Astrocyte of the cerebellum (primary cell): ENCODE data around the gene FBXW12.

Experiments used
- DNase-seq: peaks from one replicate; pipeline ENCODE4 v3.0.0-alpha.2; 2011; ENCODE audit warnings: low read depth
- H3K4me3 ChIP-seq: 2 replicates; pipeline ENCODE4 v1.5.1; 2011; ENCODE audit warnings: mild to moderate bottlenecking, low read depth, low read length, moderate library complexity
- in situ Hi-C: cut with HindIII; loops from 2 replicates; pipeline ENCODE4 v1.10.0; 2017; ENCODE audit warnings: low sequenced_read_pairs
- TF ChIP-seq, protein P1 (sequence below): IDR thresholded peaks from 2 replicates; pipeline ENCODE4 v1.5.1; 2012; ENCODE audit warnings: low read length, low read depth, moderate library complexity, mild to moderate bottlenecking; ENCODE audit errors: missing control alignments

The FBXW12 gene

DNA sequence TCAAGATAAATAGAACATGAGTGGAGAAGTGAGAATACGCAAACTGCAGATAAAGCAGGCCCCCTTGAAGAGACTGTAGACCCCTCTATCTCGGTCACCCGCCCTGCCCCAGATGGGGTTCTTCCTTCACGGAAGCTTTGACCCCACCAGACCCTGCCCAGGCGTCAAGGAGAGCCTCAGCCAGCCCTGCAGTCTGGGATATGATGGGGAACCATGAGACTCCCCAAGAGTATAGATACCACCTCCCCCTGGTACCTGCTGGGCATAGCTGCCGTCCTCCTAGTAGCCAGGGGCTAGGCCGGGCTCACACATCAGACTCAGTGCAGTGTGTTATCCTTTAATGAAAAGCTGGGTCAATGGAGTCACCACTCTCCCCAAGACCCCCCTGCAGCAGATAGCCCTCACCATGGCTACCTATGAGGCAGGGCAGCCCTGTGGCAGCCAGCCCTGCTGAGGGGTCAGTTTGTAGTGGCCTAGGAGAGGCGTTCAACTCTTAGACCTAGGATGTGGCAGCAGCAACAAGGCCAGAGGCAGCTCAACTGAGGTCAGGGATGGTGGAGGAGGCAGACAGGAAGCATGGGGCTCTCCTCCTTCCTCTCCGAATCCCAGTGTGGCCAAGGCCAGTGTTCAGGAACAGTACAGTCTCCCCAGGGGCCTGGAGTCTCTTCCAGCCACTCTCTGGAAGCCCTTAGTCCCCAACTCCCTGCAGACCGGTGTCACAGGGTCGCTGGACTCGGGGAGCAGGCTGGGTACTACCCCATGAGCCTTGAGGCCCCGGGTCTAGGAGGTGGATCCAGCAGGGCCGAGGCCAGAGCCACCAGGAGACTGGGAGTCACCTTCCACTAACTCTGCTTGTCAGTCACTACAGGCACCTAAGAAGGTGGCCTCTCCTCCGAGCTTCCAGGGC is 31.8 kb downstream of the FBXW12 start:
- no peak overlapping the region for H3K4me3 ChIP-seq
- in situ Hi-C loops = no loop called here
- DNase-seq = no peak
- TF ChIP-seq, protein P1, sequence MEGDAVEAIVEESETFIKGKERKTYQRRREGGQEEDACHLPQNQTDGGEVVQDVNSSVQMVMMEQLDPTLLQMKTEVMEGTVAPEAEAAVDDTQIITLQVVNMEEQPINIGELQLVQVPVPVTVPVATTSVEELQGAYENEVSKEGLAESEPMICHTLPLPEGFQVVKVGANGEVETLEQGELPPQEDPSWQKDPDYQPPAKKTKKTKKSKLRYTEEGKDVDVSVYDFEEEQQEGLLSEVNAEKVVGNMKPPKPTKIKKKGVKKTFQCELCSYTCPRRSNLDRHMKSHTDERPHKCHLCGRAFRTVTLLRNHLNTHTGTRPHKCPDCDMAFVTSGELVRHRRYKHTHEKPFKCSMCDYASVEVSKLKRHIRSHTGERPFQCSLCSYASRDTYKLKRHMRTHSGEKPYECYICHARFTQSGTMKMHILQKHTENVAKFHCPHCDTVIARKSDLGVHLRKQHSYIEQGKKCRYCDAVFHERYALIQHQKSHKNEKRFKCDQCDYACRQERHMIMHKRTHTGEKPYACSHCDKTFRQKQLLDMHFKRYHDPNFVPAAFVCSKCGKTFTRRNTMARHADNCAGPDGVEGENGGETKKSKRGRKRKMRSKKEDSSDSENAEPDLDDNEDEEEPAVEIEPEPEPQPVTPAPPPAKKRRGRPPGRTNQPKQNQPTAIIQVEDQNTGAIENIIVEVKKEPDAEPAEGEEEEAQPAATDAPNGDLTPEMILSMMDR = no peak

DNA sequence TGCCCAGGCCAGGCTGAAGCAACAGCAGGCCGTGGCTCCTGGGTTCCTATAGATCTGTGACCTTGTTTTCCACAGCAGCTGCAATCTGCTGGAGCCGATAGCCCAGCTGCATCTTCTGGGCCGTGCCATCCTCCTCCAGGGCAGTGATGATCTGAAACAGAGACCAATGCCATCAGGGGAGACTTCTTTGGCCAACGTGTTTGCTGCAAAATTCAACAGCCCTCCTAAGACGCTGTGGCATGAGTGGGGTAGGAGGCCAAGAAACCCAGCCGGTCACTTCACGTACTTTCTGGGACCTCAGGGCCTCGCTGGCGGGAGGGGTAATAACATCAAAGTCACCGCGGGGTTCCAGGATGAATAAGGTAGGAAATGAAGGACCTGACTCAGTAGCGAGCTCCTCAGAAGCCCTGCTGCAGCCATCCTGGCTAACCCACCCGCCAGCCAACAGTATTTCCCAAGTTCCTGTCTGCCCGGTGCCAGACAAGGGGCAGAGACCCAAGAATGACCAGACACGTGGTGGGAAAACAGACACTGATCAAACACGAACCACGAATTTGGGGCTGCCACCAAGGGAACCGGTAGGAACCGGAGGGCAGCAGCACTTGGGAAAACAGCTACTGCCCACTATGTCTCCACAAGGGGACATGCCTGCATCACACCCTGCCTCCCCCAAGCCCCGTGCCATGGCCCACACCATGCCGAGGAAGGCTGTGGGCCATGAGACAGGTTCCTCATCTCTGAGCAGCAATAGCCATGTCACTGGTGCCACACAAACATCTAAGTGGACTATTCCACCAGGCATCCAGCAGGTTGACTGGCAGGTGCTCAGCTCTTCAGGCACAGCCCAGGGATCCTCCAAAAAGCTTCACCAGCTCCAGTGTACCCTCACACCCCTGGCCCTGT is 32.7 kb downstream of the FBXW12 start:
- TF ChIP-seq, protein P1 = no peak
- in situ Hi-C loops = no loop called here
- H3K4me3 ChIP-seq = no peak overlapping the region
- no peak for DNase-seq

DNA sequence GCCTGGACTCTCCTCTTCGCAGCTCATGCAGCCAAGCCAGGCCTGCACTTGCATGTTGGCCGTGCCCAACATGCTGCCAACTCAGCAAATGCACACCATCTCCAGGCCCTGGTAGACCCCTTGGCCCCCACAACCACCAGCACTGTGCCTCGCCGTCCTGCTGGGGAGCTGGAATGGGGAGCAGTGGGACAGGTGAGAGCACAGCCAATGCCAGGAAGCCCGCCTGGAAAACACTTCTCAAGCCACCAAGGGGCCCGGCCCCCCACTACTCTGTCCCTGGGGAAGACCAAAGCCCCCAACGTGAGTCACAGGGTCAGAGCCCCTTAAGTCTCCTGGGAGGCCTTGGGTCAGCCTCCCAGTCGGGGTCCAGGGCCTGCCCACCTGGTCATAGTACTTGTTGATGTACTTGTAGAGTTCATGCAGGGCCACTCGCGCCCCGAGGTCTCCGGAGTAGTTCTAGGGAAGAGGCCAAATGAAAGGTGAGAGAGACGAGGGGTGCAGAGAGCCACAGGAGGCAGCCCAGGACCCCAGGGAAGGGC is 33.4 kb downstream of the FBXW12 start:
- H3K4me3 ChIP-seq = no peak overlapping the region
- in situ Hi-C loops = no loop called here
- no peak for DNase-seq
- TF ChIP-seq, protein P1 = no peak

DNA sequence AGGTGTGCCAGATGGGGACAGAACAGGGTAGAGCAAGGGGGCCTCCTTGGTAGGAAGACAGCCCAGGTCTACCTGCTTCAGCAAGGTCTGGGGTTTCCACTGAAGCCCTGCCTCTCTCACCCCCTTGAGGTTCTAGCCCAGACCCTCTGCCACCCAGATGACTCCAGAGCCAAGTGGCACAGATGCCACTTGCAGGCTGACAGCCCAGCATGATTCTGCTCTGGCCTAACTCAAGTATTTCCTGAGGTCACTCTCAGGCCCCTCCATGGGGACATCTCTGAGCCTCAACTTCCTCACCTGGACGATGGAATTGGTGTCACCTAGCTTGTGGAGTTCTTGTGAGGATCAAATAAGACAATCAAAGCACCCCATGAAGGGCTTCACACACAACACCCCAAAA is 34.0 kb downstream of the FBXW12 start:
- TF ChIP-seq, protein P1 = no peak
- in situ Hi-C loops = no loop called here
- no peak overlapping the region for H3K4me3 ChIP-seq
- no peak for DNase-seq

DNA sequence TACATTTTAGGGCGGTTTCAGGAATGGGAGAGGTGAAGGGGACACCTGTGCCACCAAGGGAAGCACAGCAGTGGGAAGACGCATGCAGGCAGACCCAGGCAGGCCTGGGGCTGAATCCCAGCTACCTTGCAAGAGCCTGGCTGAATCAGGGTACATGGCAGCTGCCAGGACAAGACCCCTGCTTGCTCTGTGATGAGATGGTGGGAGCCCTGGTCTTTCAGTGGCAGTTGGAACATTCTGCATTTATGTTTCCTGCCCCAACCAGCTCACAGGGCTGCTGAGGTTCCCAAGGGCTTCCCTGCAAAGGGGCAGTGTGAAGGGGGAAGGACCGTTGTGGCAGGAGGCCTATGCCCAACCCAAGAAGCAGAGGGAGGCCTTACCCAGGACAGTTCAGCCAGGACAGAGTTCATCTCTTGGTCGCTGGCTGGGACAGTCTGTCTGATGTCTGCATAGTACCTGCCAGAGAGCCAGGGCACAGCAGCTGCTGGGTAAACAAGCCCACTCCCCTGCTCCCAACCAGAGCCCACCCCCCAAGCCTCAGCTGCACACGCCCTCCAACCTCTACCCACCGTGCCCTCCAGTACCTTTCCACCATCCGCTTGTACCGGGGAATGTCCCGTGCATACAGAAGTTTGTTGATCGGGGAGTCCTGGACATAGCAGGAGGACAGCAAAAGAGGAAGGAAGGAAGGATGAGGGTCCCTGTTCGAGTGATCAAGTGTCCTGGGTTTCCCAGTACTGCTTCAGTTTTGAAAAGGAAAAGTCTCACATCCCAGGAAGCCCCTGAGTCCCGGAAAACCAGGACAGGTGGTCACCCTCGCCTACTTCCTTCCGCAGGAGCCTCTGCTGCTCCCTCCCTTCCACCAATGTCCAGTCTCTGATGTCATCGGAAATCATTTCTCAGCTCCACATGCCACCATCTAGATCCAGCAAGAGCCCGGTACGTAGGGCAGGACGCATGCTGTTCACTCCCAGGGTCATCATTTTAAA is 34.7 kb downstream of the FBXW12 start:
- no peak for DNase-seq
- TF ChIP-seq, protein P1 = no peak
- in situ Hi-C loops = no loop called here
- no peak overlapping the region for H3K4me3 ChIP-seq
